IMR-90 (cell line): Measurements from ENCODE around the gene CLDN14. TPM values are rescaled to one million over a fixed set of nuclear protein-coding genes. Genes with fewer than 3 reads are reported as not detected.

ENCODE experiments used
- ATAC-seq: fragments of 200-7000 bp; cut with Tn5 transposase; 2 replicates; pipeline ENCODE4 v1.9.1; 2020; ENCODE audit warnings: low read depth, mild to moderate bottlenecking, moderate library complexity
- BruUV-seq: library from RNA; stranded (reverse); fragments of 400-500 nt; replicated peaks from 2 replicates; lab custom pipeline; 2021; lab: Mats Ljungman, UMichigan
- CTCF ChIA-PET: fragments of 300-600 bp; formaldehyde crosslinking; extraction: SDS; loops from one replicate; lab custom pipeline; 2021; ENCODE audit warnings: antibody characterized with exemption; lab: Yijun Ruan, JAX
- POLR2A ChIA-PET: fragments of 300-600 bp; sonication (Branson Sonifier 250); formaldehyde crosslinking; loops from one replicate; lab custom pipeline; 2022; ENCODE audit warnings: antibody characterized with exemption; ENCODE audit not compliant: unreplicated experiment; lab: Charles Lee
- DNase-seq: peaks from one replicate; pipeline ENCODE4 v3.0.0; 2013
- H2AFZ ChIP-seq: replicated peaks from 2 replicates; pipeline ENCODE3; 2013; ENCODE audit warnings: low read length, mild to moderate bottlenecking; ENCODE audit not compliant: poor library complexity
- H2AK5ac ChIP-seq: 2 replicates; pipeline ENCODE4 v1.6.1; 2013; ENCODE audit warnings: low read depth, low read length, inconsistent platforms
- H2AK9ac ChIP-seq: replicated peaks from 2 replicates; pipeline ENCODE3; 2013; ENCODE audit warnings: mild to moderate bottlenecking, low read depth, low read length, moderate library complexity; ENCODE audit not compliant: poor library complexity
- H2BK120ac ChIP-seq: 2 replicates; pipeline ENCODE4 v1.6.1; 2013; ENCODE audit warnings: low read depth, low read length, inconsistent platforms
- H2BK15ac ChIP-seq: 3 replicates; pipeline ENCODE4 v1.6.1; 2013; ENCODE audit warnings: low read depth, low read length, inconsistent platforms
- H2BK20ac ChIP-seq: 2 replicates; pipeline ENCODE4 v1.6.1; 2013; ENCODE audit warnings: low read depth, mild to moderate bottlenecking, inconsistent platforms, low read length, moderate library complexity
- H2BK5ac ChIP-seq: 2 replicates; pipeline ENCODE4 v1.6.1; 2013; ENCODE audit warnings: mild to moderate bottlenecking, low read depth, low read length, inconsistent platforms; ENCODE audit not compliant: poor library complexity, severe bottlenecking
- H3K14ac ChIP-seq: replicated peaks from 2 replicates; pipeline ENCODE4 v1.6.1; 2013; ENCODE audit warnings: low read depth, low read length, inconsistent platforms
- H3K18ac ChIP-seq: 2 replicates; pipeline ENCODE4 v1.6.1; 2013; ENCODE audit warnings: low read depth, low read length, control low read depth
- H3K23ac ChIP-seq: 2 replicates; pipeline ENCODE4 v1.6.1; 2013; ENCODE audit warnings: low read depth, low read length, inconsistent platforms
- H3K27ac ChIP-seq: 2 replicates; pipeline ENCODE4 v1.5.1; 2013; ENCODE audit warnings: mild to moderate bottlenecking, control low read depth, low read length; ENCODE audit not compliant: insufficient read depth
- H3K27me3 ChIP-seq: 2 replicates; pipeline ENCODE4 v1.6.1; 2013; ENCODE audit warnings: low read length; ENCODE audit not compliant: control insufficient read depth, insufficient read depth
- H3K36me3 ChIP-seq: 2 replicates; pipeline ENCODE4 v1.6.1; 2013; ENCODE audit warnings: low read length, mixed read lengths; ENCODE audit not compliant: control insufficient read depth, insufficient read depth
- H3K4ac ChIP-seq: 2 replicates; pipeline ENCODE4 v1.6.1; 2013; ENCODE audit warnings: low read depth, low read length, inconsistent platforms
- H3K4me1 ChIP-seq: 2 replicates; pipeline ENCODE4 v1.6.1; 2013; ENCODE audit warnings: low read length, mixed read lengths; ENCODE audit not compliant: control insufficient read depth, insufficient read depth
- H3K4me2 ChIP-seq: 2 replicates; pipeline ENCODE4 v1.6.1; 2013; ENCODE audit warnings: low read depth, mild to moderate bottlenecking, control low read depth, low read length, moderate library complexity
- H3K4me3 ChIP-seq: 2 replicates; pipeline ENCODE4 v1.5.1; 2013; ENCODE audit warnings: low read depth, mild to moderate bottlenecking, control low read depth, low read length, moderate library complexity; ENCODE audit not compliant: insufficient read depth
- H3K56ac ChIP-seq: 2 replicates; pipeline ENCODE4 v1.6.1; 2013; ENCODE audit warnings: low read length, inconsistent platforms; ENCODE audit not compliant: insufficient read depth; ENCODE audit errors: extremely low read depth
- H3K79me1 ChIP-seq, 2 experiments: 2 replicates each; pipeline ENCODE4 v1.6.1; 2013; ENCODE audit warnings: low read length in 2 of 2, inconsistent platforms in 1 of 2, low read depth in 1 of 2
- H3K9ac ChIP-seq: 2 replicates; pipeline ENCODE4 v1.6.1; 2013; ENCODE audit warnings: low read depth, low read length, control low read depth
- H3K9me1 ChIP-seq: 2 replicates; pipeline ENCODE4 v1.6.1; 2013; ENCODE audit warnings: low read length, inconsistent platforms; ENCODE audit not compliant: insufficient read depth
- H3K9me3 ChIP-seq: 2 replicates; pipeline ENCODE4 v1.6.1; 2013; ENCODE audit warnings: low read length; ENCODE audit not compliant: control insufficient read depth, insufficient read depth
- H4K20me1 ChIP-seq: 2 replicates; pipeline ENCODE4 v1.6.1; 2013; ENCODE audit warnings: low read length, inconsistent platforms; ENCODE audit not compliant: insufficient read depth
- H4K5ac ChIP-seq: 2 replicates; pipeline ENCODE4 v1.6.1; 2013; ENCODE audit warnings: mild to moderate bottlenecking, low read depth, low read length, control low read depth
- H4K8ac ChIP-seq, 2 experiments: 2 replicates each; pipeline ENCODE4 v1.6.1; 2013; ENCODE audit warnings: low read depth in 2 of 2, low read length in 2 of 2, control low read depth in 1 of 2, inconsistent platforms in 1 of 2
- H4K91ac ChIP-seq: 2 replicates; pipeline ENCODE4 v1.6.1; 2013; ENCODE audit warnings: low read depth, low read length, inconsistent platforms; ENCODE audit not compliant: insufficient read depth
- BHLHE40 ChIP-seq: fragments of 150-350 bp; IDR thresholded peaks from 2 replicates; pipeline ENCODE4 v1.6.1; 2016; ENCODE audit warnings: mild to moderate bottlenecking, low read depth, low read length
- CEBPB ChIP-seq: IDR thresholded peaks from 2 replicates; pipeline ENCODE4 v1.6.1; 2012; ENCODE audit warnings: low read depth, low read length, improper control_type of control experiment
- CHD1 ChIP-seq: IDR thresholded peaks from 2 replicates; pipeline ENCODE4 v1.6.1; 2012; ENCODE audit warnings: low read depth, low read length, improper control_type of control experiment
- CTCF ChIP-seq: conservative IDR thresholded peaks from 2 replicates; pipeline ENCODE4 v1.5.1; 2012; ENCODE audit warnings: mild to moderate bottlenecking, low read depth, low read length, improper control_type of control experiment
- FOS ChIP-seq: fragments of 150-350 bp; IDR thresholded peaks from 2 replicates; pipeline ENCODE4 v1.6.1; 2016; ENCODE audit warnings: low read depth, low read length
- MAZ ChIP-seq: IDR thresholded peaks from 2 replicates; pipeline ENCODE4 v1.6.1; 2012; ENCODE audit warnings: low read depth, mild to moderate bottlenecking, low read length, improper control_type of control experiment, moderate library complexity, borderline replicate concordance
- NFE2L2 ChIP-seq: fragments of 150-350 bp; IDR thresholded peaks from 2 replicates; pipeline ENCODE4 v1.6.1; 2016; ENCODE audit warnings: low read depth, mild to moderate bottlenecking, low read length
- POLR2A ChIP-seq: IDR thresholded peaks from 2 replicates; pipeline ENCODE4 v1.6.1; 2012; ENCODE audit warnings: mild to moderate bottlenecking, low read depth, low read length
- RFX5 ChIP-seq: IDR thresholded peaks from 2 replicates; pipeline ENCODE4 v1.8.0; 2012; ENCODE audit warnings: low read depth, mild to moderate bottlenecking, low read length, moderate library complexity
- SMC3 ChIP-seq: fragments of 150-350 bp; IDR thresholded peaks from 2 replicates; pipeline ENCODE4 v1.6.1; 2016; ENCODE audit warnings: low read depth, mild to moderate bottlenecking, antibody characterized with exemption, low read length, moderate library complexity
- USF2 ChIP-seq: fragments of 150-350 bp; IDR thresholded peaks from 2 replicates; pipeline ENCODE4 v1.6.1; 2017; ENCODE audit warnings: mild to moderate bottlenecking, antibody characterized with exemption, low read length, low read depth
- WGBS, 2 experiments: methylation state at CpG; one replicate each; pipeline versions ENCODE4 v1.1.5 to v1.1.7; 2013; ENCODE audit warnings: missing lambda C conversion rate in 2 of 2; ENCODE audit not compliant: insufficient read length in 1 of 2; ENCODE audit errors: extremely low coverage in 2 of 2; 5-methylcytosine and 5-hydroxymethylcytosine counted together
- dilution Hi-C: fragments of 300-500 bp; cut with HindIII; formaldehyde crosslinking; loops from one replicate; pipeline ENCODE4 v1.14.3; 2018; ENCODE audit warnings: low sequenced_read_pairs; ENCODE audit not compliant: unreplicated experiment
- in situ Hi-C: fragments of 300-500 bp; cut with MboI; formaldehyde crosslinking; loops from 3 replicates; pipeline ENCODE4 v1.14.3; 2019; ENCODE audit warnings: low sequenced_read_pairs, inconsistent platforms, mixed read lengths
- intact Hi-C: fragments of 100-400 bp; cut with micrococcal nuclease; formaldehyde crosslinking; loops from 2 replicates; pipeline ENCODE4 v1.10.0; 2022
- polyA plus RNA-seq, 3 experiments: library from polyadenylated mRNA; depleted of rRNA; stranded (reverse); fragments of >200 nt; gene quantifications; 2 replicates each; pipeline ENCODE4 v1.2.3, GENCODE V29; 2012; ENCODE audit warnings: low replicate concordance in 1 of 3
- total RNA-seq: library from RNA; depleted of rRNA; stranded (reverse); fragments of >200 nt; gene quantifications from 2 replicates; pipeline ENCODE4 v1.2.3, GENCODE V29; 2012

Gene CLDN14
- total and polyA plus RNA-seq, 2 of the 4 experiments (the other 2 are of a cell fraction): not detected

GRCh38 chr21:36463204-36463603 lies 16.7 kb downstream of the CLDN14 start:
- no peak overlapping the region for H3K23ac ChIP-seq
- H3K4me1 ChIP-seq: no peaks in the 10 kb centered on the region; the same call in 1 of the 2 replicates
- no TSS peak for BruUV-seq
- no peak for ATAC-seq
- H3K56ac ChIP-seq: no peak overlapping the region
- no peaks in the 10 kb centered on the region for H4K20me1 ChIP-seq
- no peak overlapping the region for H2AFZ ChIP-seq
- H2BK120ac ChIP-seq: no peak overlapping the region
- H4K8ac ChIP-seq: no peak overlapping the region
- dilution Hi-C loops: no loop called here
- H3K14ac ChIP-seq: no peak overlapping the region
- no peak overlapping the region for H2BK5ac ChIP-seq
- H3K79me1 ChIP-seq: no peaks in the 10 kb centered on the region
- no peak overlapping the region for H4K91ac ChIP-seq
- DNase-seq: no peak
- no peak overlapping the region for H3K18ac ChIP-seq
- intact Hi-C loops: no loop called here
- CTCF ChIA-PET: no interaction called here
- in situ Hi-C loops: no loop called here
- TF ChIP-seq CEBPB (no peak), BHLHE40 (no peak), NFE2L2 (no peak), SMC3 (no peak), CTCF (no peak), CHD1 (no peak), RFX5 (no peak), USF2 (no peak), FOS (no peak), MAZ (no peak), POLR2A (no peak)
- H3K9me1 ChIP-seq: no peaks in the 10 kb centered on the region; the same call in 1 of the 2 replicates
- no peak overlapping the region for H3K4ac ChIP-seq
- H3K27me3 ChIP-seq: peaks cover 2% of the 10 kb centered on the region; the same call in 1 of the 2 replicates
- no peaks in the 10 kb centered on the region for H3K9me3 ChIP-seq
- POLR2A ChIA-PET: no interaction called here
- no peak overlapping the region for H3K27ac ChIP-seq
- no peak overlapping the region for H2BK15ac ChIP-seq
- H3K9ac ChIP-seq: no peak overlapping the region
- no peak overlapping the region for H2AK5ac ChIP-seq
- no peak overlapping the region for H2BK20ac ChIP-seq
- no peak overlapping the region for H4K5ac ChIP-seq
- H2AK9ac ChIP-seq: no peak overlapping the region
- no CpG with 5 or more reads among the region's 10 CpGs for WGBS, 2 experiments
- no peak overlapping the region for H3K4me2 ChIP-seq
- H3K36me3 ChIP-seq: no peaks in the 10 kb centered on the region
- no peak overlapping the region for H3K4me3 ChIP-seq
